HL-60 (cell line): ENCODE results near the gene PHLPP2.
A peak's percentile ranks its signal among the peaks of the same experiment; 100 is the strongest.

Source experiments
- DNase-seq, 2 experiments: peaks; one replicate each; pipeline ENCODE4 v3.0.0-alpha.2; 2010 to 2020; ENCODE audit warnings: low read depth in 1 of 2, low spot score in 1 of 2
- H3K27ac ChIP-seq: fragments of 250-450 bp; sonication (Bioruptor Pico); replicated peaks from 2 replicates; pipeline ENCODE4 v1.5.1; 2020; ENCODE audit warnings: mild to moderate bottlenecking, moderate library complexity
- H3K27me3 ChIP-seq: fragments of 250-450 bp; sonication (Bioruptor Pico); 2 replicates; pipeline ENCODE4 v1.5.1; 2021; ENCODE audit warnings: mild to moderate bottlenecking, moderate library complexity; ENCODE audit not compliant: insufficient read depth, poor library complexity, severe bottlenecking
- H3K4me3 ChIP-seq: replicated peaks from 2 replicates; pipeline ENCODE4 v1.5.1; 2011; ENCODE audit warnings: mild to moderate bottlenecking, control low read depth, low read length; ENCODE audit not compliant: insufficient read depth
- GABPA ChIP-seq: IDR thresholded peaks from 2 replicates; pipeline ENCODE4 v1.6.1; 2012; ENCODE audit warnings: low read depth
- POLR2AphosphoS5 ChIP-seq: IDR thresholded peaks from 2 replicates; pipeline ENCODE4 v1.6.1; 2012; ENCODE audit warnings: low read depth
- REST ChIP-seq: IDR thresholded peaks from 2 replicates; pipeline ENCODE4 v1.6.1; 2012; ENCODE audit warnings: low read depth; ENCODE audit not compliant: insufficient replicate concordance
- SPI1 ChIP-seq: IDR thresholded peaks from 2 replicates; pipeline ENCODE4 v1.6.1; 2012; ENCODE audit warnings: low read depth, mild to moderate bottlenecking, borderline replicate concordance
- TF ChIP-seq, protein P1 (sequence below): IDR thresholded peaks from one replicate; pipeline ENCODE4 v1.5.1; 2011; ENCODE audit warnings: low read length, control low read depth, inconsistent platforms; ENCODE audit not compliant: insufficient read depth

PHLPP2 gene

GRCh38 chr16:71649704-71650103 is 74.8 kb downstream of the PHLPP2 start:
- DNase-seq, result no peak
- TF ChIP-seq, protein P1, sequence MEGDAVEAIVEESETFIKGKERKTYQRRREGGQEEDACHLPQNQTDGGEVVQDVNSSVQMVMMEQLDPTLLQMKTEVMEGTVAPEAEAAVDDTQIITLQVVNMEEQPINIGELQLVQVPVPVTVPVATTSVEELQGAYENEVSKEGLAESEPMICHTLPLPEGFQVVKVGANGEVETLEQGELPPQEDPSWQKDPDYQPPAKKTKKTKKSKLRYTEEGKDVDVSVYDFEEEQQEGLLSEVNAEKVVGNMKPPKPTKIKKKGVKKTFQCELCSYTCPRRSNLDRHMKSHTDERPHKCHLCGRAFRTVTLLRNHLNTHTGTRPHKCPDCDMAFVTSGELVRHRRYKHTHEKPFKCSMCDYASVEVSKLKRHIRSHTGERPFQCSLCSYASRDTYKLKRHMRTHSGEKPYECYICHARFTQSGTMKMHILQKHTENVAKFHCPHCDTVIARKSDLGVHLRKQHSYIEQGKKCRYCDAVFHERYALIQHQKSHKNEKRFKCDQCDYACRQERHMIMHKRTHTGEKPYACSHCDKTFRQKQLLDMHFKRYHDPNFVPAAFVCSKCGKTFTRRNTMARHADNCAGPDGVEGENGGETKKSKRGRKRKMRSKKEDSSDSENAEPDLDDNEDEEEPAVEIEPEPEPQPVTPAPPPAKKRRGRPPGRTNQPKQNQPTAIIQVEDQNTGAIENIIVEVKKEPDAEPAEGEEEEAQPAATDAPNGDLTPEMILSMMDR, result no peak
- TF ChIP-seq SPI1 (no peak), REST (no peak), POLR2AphosphoS5 (no peak), GABPA (no peak)
- H3K27me3 ChIP-seq, result no peaks in the 10 kb centered on the region
- H3K4me3 ChIP-seq, result no peak overlapping the region
- no peak overlapping the region for H3K27ac ChIP-seq

- TF ChIP-seq POLR2AphosphoS5 (no peak), SPI1 (no peak), GABPA (no peak)
- TF ChIP-seq, protein P1, result peak; percentile 14
- H3K27me3 ChIP-seq, result no peaks in the 10 kb centered on the region
- DNase-seq, result no peak
Measured at GRCh38 chr16:71648921-71649320, 75.6 kb downstream of the PHLPP2 start.

GRCh38 chr16:71648162-71648561 is 76.3 kb downstream of the PHLPP2 start:
- DNase-seq, result no peak

More at GRCh38 chr16:71648921-71649320, 75.6 kb downstream of the PHLPP2 start:
- no peak overlapping the region for H3K27ac ChIP-seq
- no peak overlapping the region for H3K4me3 ChIP-seq

More at GRCh38 chr16:71648162-71648561, 76.3 kb downstream of the PHLPP2 start:
- Histone ChIP-seq H3K4me3 (no peak overlapping the region), H3K27ac (no peak overlapping the region), H3K27me3 (no peaks in the 10 kb centered on the region)
- TF ChIP-seq REST, result no peak
- TF ChIP-seq, protein P1, result no peak
- no peak for TF ChIP-seq GABPA
- no peak for TF ChIP-seq POLR2AphosphoS5
- no peak for TF ChIP-seq SPI1
